GM10847 (cell line): ENCODE measurements around the gene PCSK6.

ENCODE experiments used
- POLR2A ChIP-seq: IDR thresholded peaks from 2 replicates; pipeline ENCODE4 v1.6.1; 2011; ENCODE audit not compliant: insufficient read length; ENCODE audit errors: extremely low read depth

Gene PCSK6

DNA sequence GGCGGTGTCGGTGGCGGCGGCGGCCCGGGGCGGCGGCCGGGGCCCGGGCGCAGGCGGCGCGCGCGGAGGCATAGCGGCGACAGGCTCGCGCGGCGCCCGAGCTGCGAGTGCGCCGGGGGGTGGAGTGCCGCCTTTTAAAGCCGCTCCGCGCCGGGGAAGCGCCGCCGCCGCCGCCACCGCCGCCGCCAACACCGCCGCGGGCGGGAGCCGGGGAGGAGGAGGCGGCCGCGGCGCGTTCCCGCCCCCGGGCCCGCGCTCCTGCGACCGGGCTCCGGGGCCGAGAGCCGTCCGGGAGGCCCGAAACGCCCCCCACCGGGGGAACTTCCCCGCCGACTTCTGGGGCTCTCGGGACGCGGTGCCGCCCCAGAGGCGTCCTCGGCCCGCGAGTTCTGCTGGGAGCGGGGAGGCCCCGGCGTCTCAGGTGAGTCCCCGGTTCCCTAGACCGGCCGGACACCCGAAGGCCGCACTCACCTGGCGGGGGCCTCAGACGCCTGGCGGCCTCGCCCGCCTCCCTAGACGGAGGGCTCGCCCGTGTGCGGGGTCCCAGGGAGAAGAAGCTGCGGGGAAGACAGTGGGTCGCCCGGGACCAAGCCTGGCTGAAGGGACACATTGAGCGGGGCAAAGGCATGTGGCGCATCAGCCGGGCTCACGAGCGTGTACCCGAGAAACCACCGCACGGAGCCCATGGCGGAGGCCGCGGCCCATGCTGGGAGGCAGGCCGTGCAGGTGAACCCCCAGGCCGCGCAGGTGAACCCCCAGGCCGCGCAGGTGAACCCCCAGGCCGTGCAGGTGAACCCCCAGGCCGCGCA, at the start of gene PCSK6:
PCSK6 (minus strand) TSS at position 109 of the 809 bp plus-strand sequence; CDS start at position 72, 37 bp downstream.
- TF ChIP-seq POLR2A = no peak

DNA sequence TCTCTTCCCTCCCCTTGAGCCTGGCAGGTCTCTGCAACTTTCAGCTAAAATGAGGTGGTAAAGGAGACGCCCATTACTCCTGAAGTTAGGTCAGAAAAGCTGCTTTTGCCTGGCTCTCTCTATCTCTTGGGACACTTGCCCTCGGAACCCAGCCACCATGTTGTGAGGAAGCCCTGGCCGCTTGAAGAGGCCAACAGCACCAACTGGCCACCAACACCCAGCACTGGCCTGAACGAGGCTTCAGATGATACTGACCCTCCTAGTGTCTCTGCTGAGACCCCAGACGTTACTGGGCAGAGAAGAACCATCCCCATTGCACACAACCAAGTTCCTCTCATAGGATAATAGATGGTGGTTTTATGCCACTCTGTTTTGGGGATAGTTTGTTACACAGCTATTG, 49.5 kb upstream of the PCSK6 start:
- TF ChIP-seq POLR2A = no peak

DNA sequence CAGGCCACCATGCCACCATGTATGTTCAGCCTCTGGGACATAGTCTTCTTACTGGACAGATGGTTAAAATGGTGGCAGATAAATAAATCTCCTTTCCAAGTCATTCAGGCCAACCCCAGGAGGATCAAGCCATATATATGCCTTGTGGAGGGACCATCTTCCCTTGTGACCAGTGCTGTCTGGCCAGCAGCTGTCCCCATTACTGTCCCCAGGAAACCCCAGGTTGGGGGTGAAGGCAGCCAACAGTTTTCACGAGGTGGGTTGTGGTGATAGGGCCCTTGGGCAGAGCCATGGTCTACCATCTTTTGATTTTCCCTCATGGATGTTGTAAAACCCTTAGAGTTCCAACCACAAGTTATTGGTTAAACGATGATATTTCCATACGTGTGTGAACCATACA, 48.7 kb upstream of the PCSK6 start:
- no peak for TF ChIP-seq POLR2A

DNA sequence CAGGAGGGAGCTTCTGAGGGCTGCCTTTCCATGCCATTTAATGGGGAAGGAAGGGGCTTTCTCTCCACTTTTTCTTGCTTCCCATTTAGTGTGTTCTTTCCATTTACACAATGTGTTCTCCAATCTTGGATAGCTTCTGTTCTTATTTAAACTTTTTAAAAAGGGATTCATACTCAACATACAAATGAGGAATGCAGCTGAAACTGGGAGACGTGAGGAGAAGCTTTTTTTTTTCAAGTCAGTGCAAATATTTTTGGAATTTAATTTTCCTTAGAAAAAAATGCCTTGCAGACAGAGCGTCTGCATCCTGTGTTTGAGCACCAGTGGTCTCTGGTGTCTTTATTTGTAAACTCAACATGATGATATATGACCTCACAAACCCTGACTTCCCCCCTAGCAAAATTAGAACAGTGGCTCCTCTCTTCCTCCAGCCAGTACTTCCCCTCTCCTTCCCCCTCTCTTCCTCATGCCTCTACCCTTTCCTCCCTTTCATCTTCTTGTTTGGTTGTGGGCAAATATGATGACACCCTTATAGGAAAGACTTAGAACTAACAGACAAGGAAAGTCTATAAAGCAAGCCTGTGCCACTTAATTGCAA, 48.1 kb upstream of the PCSK6 start:
- TF ChIP-seq POLR2A = no peak

DNA sequence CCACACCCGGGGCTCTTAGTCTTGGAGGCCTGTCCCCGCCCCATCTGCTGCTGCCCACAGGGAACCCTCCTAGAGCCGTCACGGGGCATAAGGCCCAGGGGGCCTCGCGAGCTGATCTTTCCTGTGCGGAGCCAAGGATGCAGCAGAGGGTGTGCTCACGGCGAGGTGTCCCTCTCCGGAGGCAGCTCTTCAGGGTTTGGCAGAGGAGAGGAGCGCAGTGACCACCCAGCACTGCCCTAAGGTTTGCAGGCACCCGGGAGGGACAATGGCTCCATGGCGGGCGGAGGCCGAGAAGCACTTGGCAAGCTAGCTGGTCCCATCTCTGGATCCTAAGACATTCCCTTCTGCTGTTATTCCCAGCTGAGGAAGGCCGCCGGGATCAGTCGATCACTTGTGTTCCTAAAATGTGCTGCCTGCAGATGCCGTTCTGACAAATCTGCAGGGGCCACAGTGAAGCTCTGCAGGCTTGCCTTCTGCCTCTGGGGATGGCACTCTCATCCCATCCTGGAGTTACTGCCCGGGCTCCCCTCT, 47.4 kb upstream of the PCSK6 start:
- TF ChIP-seq POLR2A = no peak

DNA sequence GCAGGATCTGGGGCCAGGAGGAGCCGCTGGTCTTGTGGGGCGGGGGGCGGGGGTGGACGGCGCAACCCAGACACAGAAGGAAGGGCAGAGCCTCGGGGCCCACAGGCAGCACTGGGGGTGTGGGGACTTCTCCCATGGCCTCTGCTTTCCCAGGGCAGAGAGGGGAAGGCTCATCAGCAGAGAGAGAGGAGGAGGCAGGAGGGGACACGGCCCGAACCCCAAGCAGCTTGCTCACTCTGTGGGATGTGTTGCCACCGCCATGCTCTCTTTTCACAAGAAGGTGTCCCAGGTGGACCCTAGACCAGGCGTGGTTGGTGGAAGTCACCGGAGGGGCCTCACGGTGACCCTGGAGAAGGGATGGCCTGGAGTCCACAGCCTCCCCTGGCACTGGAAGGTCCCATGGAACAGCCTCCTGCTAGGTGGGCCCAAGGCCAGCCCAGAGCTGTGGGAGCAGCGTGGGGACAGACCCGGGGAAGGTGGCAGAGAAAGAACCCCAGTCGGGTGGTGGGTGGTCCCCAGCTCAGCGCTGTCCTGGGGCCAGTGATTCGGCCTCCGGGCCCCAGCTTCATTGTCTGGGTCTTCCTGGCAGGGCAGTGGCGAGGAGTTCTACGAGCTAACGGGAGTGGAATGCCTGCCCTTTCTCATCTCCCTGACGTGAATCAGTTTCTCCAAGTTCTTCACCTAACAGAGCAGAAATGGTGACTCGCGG, 46.8 kb upstream of the PCSK6 start:
- no peak for TF ChIP-seq POLR2A

DNA sequence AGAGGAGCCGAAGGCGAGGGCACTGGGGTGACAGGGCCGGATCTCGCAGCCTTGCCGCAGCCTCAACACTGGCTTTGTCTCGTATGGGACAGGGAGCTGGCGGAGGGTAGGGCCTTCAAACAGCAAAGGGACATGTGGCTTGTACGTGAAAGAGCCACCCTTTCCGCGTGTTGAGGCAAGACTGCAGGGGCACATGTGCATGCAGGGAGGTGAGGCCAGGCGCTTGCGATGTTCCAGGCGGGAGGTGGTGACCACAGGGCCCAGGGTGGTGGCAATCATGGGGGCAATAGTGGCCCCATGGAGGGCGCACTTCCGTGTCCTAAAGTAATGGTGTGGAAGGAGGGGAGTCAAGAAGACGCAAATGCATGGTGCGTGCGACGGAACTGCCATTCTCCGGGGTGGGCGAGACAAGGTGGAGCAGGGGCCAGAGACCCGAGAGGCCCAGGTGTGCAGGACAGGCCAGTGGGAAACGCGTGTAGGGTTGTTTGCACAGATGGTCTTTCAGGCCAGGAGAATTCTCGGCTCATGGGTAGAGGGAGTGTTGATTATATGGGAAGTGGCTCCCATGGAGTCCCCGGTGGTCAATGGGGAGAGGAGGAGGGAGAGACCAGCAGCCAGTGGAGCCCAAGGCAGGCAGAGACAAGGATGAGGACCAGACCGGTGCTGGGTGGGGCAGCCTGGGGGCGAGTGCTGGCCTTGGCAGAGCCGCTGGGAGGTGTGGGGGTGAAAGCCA, 45.8 kb upstream of the PCSK6 start:
- TF ChIP-seq POLR2A = no peak

DNA sequence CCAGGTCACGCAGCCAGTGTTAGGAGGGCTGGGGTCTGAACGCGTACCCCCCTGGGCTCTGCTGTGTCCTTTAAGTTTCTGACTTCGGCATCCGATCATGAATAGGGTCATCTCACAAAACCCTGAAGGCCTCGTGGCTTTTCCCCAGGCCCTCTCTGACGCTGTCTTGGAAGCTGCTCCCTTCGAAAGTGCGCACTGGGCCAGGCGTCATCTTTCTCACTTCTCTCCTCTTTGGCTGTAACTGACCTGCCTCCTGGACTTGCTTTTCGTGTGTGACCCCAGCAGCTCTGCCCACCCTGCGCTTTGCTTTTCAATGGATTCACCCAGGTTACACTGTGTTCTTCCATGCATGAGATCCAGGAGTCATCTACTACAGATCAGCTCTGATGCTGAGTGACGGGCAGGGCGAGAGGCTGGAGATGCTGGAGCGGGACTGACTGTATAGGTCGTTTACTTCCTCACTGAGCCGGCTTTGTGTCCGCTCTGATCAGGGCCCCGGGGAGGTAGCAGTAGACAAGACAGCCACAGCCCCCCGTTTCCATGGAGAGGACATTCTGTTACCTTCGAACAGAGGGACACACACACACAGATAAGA, 45.0 kb upstream of the PCSK6 start:
- TF ChIP-seq POLR2A = no peak

DNA sequence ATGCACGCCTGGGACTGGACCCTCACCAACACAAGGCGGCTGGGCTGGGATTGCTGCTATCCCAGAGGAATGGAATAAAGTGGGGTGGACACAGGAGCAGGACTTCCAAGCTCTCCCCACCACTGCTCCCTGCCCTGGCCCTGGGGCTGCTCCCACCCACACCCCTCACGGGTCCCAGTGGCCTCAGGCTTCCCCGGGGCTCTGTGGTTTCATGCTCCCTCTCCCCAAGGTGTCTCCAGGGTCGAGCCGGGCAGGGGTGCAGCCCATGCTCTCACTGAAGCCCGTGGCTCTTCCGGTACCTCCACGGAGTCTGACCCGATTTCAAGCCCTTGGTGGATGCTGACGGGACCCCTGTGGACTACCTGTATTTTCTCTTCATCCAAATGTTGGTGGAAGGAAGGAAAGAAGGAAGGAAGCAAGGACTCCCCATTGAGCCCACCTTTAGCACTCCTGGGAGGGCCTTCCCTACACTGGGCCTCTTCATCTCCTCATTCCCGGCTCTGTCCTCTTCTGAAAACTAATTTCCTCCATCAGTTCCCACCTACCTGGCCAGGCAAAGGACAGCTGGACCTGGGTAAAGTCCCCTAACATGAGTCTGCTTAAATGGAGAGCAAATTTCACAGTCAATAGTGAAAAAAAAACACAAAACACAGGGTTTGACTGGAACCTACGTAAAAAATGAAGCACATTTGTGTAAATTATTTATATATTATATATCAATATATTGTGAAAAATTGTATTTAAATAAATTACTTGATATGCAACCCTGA, 44.0 kb upstream of the PCSK6 start:
- TF ChIP-seq POLR2A = no peak

DNA sequence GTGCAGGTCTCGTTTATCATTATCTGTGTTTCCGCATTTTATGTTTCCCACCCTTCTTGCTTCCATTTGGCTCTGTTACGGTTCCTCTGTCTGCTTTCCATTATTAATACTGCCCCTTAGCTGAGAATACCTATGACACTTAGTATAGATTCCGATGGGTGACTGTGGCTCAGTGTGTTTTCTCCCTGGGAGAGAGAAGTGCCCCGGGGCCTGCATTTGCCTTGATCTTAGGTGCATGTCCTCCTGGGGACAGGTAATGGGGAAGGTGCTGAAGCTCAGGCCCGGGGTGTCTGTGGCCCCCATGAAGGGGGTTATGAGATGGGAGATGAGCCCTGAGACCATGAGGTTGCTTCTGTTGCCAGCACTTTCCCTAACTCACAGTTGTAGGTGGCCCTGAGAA, 43.4 kb upstream of the PCSK6 start:
- TF ChIP-seq POLR2A = no peak

DNA sequence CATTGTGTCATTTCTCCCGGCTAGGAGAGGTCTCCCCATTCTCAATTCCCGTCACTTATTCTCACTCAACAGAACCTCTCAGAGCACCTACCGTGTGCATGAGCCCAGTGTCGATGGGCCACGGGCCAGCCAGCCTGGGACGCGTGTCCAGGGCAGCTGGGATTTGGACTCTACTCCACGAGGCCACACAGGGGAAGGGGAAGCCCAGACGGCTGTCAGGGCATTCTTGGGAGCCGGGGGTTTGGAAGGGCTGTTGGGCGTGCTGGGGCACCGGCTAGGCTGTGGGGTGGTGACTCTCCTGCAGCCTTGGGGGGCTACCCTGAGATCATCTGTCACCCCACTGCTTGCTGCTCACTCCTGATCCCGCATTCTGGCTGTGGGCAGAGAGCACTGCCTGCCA, 41.7 kb upstream of the PCSK6 start:
- no peak for TF ChIP-seq POLR2A

DNA sequence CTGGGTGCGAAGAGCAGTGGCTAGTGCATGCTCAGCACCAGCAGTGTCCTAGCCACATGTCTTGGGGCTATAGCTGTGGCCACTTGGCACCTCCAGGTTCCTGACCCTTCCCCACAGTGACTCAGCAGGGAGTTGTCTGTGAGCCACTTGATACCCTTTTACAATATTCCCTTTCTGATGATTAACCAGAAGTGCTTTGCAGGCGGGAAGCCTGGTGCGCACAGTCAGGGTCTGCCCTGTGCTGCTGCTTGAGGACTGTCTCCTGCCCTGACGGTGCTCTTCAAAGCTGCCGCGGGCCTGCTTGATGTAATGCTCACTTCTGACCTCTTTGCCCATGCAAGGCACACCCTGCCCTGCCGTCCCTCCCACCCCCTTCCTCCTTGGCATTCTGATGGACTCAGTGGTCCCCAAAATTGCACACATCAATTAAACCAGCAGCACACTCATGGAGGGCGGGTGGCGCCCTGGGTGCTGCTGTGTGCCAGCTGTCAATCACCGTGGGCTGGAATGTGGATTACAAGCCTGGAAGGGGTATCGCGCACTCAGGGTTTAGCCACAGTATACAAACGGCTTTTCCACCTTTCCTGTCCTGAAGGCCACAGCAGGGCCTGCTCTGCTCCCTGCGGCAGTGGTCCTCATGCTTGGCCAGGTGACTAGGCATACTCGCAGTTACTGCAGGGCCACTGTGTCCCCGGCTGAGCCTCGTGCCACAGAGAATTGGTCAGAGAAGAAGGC, 40.9 kb upstream of the PCSK6 start:
- TF ChIP-seq POLR2A = no peak

DNA sequence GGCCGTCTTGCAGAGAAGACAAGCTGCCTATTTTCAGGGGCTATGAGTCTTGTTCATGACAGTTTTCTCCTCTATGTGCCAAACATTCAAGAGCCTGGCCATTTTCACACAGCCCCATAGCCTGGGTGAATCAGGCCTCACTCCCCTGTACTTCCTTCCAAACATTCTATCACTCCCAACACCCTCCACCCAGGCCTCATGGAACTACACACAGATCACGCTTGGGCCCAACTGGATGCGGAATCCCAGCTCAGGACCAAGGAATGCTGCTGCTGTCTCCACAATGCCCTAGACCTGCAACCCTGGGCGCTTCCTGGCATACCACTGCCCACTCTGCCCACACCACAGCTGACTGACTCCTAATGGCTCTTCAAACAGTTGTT, 39.4 kb upstream of the PCSK6 start:
- TF ChIP-seq POLR2A = no peak
